ENCODE results near the gene MTARC2.
"Not testable (repeated sequence)": the region's sequence is repeated elsewhere in the genome, so short reads cannot be mapped to it uniquely, and the experiment has no call there.

The MTARC2 gene

DNA sequence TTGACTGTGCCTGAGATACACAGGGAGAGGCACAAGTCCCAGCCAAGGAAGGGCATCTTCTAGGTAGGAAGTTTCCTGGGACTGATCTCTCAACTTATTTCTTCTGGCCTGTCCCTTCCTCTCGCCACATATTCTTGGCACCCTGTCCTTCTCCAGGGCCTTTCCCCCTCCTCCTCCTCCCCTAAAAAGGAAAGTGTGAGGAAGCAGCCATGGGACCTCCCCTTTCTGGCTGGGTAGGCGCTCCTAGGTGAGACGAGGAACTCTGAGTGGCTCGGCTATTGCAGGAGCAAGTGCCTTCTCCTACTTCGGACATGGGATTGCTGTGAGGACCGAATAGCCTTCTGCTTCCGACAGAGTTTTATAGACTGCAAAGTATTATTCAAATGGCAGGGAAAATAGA is 15.5 kb upstream of the MTARC2 start:
- no peak for DNase-seq (ENCODE audit: low read depth)

DNA sequence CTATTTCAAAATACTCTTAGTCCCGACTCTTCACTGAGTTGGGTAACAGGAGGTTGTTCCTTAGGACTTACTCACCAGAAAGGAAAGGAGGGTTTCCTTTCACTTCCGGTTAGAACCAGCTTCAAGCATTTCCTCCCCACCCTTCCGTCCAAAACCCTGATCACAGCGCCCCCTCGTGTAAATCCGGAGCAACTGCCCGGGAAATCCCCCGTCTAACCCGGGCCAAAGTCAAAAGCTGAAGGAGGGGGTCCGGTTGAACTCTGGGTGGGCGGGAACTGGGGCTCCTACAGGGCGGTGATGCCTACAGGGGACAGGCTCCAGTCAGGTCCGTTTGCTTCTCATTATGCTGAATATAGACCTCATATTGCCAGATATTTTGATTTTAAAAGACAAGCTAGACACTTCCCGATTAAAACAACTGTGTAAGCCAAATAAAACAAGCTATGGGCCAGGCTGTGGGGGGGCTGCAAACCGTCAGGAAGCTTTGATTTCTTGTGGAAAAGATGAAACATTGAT is 15.0 kb upstream of the MTARC2 start:
- DNase-seq (ENCODE audit: low read depth) = peak; percentile 87

DNA sequence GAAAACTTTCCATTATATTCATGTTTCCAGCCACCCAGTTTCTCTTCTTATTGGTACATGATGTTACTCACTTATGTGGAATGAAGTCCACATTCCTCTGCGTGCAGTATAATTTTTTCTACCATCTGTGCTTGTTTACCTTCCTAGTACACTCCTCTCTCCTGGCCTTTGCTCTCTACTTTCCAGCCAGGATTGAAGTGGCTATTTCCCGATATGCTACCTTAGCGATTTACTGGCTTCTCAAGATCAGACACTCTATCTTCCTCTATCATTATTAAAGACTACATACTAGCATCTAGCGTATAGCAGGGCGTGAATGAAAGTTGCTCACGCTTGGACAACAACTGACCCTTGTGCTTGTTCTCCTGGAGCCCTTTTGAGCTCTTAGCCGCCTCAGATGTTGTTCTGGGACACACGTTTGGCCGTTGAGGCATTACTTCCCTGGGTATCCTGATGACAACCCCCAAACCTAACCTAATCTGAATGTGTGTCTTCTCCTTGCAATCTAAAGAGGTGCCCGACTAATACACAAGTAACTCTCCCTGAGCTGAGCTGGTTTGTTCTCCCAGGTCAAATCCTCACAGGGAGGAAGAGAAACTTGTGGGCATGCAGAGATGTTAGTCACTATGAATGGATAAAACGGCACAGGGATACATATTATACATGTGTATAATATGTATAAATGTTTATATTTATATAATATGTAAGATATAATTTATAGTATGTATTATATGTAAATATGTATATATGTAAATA is 13.4 kb upstream of the MTARC2 start:
- DNase-seq (ENCODE audit: low read depth) = peak; percentile 71

DNA sequence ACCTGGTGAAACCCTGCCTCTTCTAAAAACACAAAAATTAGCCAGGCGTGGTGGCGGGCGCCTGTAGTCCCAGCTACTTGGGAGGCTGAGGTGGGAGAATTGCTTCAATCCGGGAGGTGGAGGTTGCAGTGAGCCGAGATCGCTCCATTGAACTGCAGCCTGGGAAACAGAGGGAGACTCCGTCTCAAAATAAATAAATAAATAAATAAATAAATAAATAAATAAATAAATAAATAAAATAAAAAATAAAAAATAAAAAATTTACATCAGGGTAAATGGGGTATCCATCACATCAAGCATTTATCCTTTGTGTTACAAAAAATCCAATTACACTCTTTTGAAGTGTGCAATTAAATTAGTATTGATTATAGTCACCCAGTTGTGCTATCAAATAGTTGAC is 11.8 kb upstream of the MTARC2 start:
- not testable (repeated sequence) for DNase-seq (ENCODE audit: low read depth)

DNA sequence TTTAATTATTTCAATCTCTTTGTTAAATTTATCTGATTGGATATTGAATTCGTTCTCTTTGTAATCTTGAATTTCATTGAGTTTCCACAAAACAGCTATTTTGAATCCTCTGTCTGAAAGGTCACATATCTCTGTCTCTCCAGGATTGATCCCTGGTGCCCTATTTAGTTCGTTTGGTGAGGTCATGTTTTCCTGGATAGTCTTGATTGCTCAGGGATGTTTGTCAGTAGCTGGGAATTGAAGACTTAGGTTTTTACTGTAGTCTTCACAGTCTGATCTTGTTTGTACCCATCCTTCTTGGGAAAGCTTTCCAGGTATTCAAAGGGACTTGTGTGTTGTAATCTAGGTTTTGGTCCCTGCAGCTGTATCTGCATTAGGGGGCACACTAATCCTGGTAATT is 6.8 kb upstream of the MTARC2 start:
- DNase-seq (ENCODE audit: low read depth) = no peak

DNA sequence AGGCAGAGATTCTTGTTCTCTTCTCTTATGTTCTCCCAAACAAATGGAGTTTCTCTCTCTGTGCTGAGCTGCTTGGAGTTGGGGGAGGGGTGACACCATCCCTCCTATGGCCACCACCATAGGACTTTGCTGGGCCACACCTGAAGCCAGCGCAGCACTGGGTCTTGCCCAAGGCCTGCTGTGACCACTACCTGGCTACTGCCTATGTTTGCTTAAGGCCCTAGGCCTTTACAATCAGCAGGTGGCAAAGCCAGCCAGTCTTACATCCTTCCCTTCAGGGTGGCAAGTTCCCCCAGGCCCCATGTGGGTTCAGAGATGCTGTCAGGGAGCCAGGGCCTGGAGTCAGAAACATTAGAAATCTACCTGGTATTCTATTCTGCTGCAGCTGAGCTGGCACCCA is 6.3 kb upstream of the MTARC2 start:
- DNase-seq (ENCODE audit: low read depth) = no peak

DNA sequence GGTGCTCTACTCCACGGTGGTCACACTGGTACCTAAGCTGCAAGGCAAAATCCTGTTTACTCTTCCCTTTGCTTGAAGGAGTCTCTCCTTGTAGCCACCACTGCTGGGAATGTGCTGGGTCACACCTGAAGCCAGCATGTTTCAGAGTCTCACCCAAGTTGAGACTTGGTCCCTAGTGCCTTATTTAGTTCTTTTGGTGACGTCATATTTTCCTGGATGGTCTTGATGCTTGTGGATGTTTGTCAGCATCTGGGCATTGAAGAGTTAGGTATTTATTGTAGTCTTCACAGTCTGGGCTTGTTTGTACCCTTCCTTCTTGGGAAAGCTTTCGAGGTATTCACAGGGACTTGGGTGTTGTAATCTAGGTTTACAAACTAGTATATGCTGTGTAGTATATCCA is 5.6 kb upstream of the MTARC2 start:
- DNase-seq (ENCODE audit: low read depth) = no peak

DNA sequence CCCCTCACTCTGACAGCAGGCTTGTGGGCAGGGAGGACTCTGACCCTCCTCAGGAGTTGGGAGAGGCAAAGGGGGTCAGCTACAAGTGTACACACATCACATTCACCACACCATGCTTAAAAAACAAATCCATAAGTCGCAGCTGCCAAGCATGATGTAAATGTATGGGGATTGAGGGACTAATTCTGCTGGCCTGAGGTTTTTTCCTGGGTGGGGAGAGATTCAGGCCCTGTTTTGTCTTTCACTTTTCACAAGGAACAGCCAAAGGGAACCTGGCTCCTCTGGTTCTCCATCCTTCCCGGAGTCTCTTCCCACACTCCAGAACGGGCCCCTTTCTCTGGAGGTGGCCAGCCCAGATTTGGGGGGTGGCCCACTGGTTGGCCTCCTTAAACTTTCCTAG is 1.3 kb upstream of the MTARC2 start:
- DNase-seq (ENCODE audit: low read depth) = no peak

DNA sequence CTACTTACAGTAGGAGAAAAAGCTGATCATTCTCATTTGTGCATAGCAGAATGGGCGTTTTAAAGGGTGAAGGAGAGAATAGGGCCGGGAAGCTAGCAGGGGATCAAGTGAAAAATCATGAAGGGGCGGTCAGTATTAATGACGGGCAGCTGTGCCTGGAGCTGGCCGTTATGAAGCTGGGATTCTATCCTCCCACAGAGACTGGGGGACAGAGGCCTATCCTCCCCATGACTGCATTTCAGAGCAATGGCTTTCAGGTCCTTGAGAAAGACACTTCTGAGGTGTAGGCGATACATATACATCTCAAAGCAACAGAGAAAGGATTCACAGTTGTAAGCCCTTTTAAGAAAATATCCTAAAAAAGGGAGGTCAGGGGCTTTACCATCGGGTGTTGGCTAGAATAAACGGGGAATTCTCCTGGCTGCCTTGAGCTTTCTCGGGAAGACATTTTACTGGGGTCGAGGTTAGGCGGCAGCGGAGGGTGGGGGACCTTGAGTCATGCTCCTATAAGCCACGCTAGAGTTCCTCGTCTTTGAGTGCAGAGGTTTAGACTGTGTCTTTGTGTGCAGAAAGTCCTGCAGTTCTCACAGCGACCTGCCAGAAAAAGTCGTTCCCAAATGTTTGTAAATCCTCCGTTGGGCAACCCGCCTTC is 559 bp upstream of the MTARC2 start:
- DNase-seq (ENCODE audit: low read depth) = no peak

DNA sequence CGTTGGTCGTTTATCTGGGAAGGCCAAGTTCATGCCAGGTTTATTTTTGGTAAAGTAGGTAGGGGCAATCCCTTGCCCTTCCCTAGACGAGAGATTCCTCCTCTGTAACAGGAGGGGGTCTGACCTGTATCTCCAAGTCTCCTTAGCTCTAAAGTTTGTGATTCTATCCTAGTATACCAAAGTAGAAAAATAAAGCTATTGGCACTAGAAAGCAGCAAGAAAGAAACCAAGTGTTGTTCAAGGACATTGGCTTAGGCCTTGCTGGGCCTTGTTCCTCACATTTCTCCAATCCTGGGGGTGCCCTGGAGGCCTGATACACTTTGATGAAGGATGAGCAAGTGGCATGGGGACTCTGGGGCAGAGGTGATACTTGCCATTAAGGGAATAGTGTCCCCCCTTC is 814 bp downstream of the MTARC2 start:
- DNase-seq (ENCODE audit: low read depth) = no peak

DNA sequence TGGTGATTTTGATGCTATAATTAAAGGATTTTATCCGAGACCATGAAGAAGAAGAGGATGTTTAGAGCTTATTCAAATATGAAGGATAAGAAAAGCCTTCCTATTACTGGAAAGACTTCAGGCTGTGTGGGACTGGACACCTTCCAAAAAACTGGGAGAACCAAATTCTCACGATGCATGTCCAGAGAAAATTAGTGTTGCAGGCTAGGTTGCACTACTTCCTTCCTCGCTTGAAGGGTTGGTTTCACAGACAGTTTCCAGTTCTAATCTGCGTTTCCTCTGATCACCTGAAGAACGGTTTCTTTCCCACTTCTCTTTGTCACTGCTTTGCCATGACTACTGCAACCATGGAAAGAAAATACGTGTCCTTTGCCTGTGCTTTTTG is 2.0 kb downstream of the MTARC2 start:
- no peak for DNase-seq (ENCODE audit: low read depth)

DNA sequence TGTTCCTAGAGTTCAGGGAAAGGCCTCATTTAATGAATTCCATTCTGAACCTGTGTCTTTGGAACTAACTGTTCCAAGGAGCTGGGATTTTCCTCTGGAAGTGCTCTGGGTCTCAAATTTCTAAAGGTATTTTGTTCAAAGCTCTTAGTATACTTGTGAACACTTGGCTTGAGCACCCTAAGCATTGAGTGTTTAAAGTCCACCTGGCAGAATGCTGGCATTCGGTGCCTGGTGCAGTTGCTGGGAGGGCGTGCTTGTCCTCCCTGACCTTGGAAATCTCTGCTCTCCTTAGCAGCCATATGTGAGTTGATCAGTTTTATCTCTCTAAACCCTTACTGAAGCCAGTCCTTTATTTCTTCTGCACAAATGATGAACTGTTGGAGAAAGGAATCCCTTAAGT is 3.0 kb downstream of the MTARC2 start:
- no peak for DNase-seq (ENCODE audit: low read depth)

DNA sequence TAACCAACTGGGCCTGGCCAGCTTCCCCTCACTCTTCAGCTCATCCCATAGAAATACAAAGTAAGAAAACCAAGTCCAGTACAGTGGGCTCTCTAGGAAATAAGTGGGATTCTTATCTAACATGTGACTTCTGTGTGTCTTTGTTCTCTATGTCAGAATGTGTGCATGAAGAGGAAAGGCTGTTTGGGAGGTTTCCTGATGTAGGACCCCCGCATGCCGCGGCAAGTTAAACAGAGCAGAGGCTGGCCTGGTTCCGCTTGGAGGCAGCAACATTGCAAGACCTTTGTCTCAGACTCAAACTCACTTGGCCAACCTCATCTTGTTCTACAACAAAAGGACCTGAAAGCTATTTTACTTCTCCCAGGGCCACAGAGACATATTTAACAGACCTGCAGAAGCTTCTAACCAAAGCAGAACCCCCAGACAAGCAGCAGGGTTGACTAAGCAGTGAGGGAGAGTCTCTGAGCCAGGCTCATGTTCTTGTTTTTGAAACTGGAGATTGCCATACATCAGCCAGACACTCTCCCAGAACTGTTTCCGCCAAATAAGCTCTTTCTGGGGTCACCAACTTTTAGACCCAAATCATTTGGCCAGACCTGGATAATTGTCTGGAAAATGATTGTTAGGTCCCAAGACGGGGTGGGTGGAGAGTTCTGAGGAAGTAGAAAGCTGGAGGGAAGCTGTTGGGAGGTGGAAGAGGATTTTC is 6.2 kb downstream of the MTARC2 start:
- DNase-seq (ENCODE audit: low read depth) = no peak

DNA sequence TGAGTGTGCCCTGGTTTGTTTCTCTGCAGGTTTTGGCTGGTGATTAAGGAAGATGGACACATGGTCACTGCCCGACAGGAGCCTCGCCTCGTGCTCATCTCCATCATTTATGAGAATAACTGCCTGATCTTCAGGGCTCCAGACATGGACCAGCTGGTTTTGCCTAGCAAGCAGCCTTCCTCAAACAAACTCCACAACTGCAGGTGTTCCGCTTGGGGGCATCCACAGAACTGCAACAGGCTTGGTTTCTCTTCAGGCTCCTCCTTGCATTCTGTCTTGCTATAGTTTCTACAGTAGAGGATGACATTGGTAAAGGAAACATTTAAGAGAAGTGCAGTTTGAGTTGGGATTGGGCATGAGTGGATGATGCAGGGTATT is 6.8 kb downstream of the MTARC2 start:
- DNase-seq (ENCODE audit: low read depth) = no peak

DNA sequence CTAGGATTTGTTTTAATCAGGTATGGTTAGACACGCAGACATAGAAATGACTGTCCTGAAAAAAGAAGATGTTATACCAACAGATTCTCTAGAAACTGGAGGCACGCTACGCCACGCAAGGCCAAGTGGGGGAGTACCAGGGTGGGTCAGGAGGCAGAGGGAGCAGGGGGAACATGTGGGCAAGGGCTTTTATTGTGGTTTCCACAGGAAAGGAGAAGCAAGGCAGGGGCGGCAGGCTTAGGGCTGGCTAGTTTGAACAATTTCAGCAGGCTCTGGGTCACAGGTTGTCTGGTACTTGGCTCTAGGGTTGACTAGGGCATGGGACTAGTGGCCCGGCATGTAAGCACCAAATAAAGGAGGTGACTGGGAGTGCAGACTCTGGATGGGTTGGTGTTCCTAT is 7.2 kb downstream of the MTARC2 start:
- DNase-seq (ENCODE audit: low read depth) = no peak

DNA sequence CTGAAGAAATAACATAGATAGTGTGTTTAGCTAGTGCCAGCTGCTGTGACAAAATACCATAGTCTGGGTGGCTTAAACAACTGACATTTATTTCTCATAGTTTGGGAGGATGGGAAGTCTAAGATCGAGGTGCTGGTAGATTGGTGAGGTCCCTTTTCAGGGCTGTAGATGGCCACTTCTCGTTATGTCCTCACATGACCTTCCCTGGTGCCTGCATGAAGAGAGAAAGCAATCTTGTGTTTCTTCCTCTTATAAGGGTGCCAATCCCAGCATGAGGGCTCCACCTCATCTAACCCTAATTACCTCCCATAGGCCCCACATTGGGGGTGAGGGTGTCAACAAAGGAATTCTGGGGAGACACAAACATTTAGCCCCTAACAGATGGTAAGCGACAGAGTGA is 9.3 kb downstream of the MTARC2 start:
- no peak for DNase-seq (ENCODE audit: low read depth)

DNA sequence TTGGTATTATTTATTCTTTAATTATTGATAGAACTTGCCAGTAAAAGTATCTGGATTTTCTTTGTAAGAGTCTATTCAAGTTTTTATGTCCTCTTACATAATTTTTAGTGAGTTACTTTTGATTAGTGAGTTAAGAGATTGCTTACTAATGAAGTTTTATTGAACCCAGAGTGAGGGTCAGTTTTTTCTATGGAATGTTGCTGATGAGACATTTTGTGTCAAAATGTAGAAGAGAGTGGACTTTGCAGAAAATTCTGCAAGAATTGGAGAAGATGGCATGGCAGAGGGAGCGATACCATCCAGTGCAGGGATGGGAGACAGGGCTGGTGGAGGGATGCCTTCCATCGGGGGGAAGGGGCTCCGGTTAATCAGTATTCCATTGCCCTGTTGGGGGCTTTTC is 11.0 kb downstream of the MTARC2 start:
- DNase-seq (ENCODE audit: low read depth) = no peak

DNA sequence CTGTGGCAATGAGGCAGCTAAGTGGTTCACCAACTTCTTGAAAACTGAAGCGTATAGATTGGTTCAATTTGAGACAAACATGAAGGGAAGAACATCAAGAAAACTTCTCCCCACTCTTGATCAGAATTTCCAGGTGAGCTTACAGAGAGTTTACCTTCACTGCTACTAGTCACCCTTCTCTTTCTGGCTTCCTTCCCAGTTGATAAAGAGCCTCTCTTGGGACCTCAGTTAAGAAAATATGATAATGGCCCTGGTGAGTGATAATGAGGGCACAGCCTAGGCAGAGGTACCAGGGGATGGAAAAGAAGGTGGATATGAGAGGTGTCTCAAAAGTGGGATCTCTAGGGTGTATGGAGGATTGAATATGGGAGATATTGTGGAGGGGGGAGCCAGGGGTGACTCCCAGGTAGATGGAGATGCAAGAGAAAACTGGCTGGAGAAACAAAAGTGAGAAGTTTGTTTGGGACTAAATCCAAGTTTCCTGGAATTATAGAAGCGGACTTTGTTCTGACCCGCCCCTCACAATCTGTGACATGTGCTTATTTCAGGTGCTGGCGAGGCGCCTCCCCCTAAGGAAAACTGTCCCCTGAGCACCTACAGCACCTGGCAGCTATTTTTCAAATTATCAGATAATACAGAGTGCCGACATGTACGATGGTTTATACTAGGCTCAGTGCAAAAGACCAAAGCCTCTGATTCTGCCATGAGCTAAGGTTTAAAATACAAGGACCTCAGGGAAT is 13.7 kb downstream of the MTARC2 start:
- DNase-seq (ENCODE audit: low read depth) = no peak

DNA sequence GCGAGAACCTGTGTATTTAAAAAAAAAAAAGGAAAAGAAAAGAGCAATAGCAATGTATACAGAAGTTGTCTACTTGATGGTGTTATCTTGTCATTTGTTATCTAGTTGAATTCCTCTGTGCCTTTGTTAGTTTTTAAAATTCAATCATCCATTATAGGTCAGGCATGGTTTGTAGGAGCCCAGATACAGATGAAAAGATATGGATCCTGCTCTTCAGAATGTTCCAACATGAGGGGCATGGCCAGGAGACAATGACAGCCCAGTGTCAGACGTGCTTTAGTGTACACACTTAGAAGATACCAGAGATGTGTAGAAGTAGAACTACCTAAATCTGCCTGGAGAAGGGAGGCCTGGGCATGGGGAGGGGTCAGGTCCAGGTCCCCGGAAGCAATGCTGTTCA is 16.6 kb downstream of the MTARC2 start:
- no peak for DNase-seq (ENCODE audit: low read depth)

DNA sequence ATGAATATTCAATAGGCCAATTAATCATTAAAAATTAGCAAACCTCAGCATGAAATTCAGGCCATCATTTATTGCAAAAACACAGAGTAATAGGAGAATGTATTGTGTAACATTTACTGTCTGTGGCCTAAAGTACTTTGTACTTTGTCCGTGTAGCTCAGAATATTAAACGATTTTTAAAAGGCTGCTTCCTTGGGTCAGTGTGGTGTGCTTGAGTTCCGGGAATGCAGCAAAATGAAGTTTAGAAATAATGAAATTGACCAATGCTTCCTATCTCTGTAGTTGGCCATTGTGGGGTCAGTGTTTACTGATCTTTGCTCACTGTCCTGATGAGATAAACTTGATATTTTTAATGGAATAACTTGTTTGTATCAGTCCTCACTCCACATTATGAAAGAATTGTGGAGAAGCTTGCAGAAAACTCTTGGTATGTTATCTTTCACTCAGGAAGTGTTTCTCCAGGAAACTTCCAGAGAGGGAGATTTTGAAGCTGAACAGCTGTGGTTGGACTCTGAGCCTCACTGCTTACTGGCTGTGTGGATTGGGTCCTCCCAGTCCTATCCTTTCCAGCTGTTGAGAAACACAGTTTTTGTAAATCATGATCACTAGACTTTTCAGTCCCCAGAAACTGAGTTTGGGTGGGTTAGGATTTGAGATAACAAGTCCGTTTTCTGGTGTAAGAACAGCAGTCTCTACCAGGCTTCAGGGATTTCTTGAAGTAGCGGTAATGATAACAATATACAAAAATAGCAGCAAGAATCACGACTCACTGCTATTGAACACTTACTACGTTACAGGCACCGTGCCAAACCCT is 19.4 kb downstream of the MTARC2 start:
- no peak for DNase-seq (ENCODE audit: low read depth)

DNA sequence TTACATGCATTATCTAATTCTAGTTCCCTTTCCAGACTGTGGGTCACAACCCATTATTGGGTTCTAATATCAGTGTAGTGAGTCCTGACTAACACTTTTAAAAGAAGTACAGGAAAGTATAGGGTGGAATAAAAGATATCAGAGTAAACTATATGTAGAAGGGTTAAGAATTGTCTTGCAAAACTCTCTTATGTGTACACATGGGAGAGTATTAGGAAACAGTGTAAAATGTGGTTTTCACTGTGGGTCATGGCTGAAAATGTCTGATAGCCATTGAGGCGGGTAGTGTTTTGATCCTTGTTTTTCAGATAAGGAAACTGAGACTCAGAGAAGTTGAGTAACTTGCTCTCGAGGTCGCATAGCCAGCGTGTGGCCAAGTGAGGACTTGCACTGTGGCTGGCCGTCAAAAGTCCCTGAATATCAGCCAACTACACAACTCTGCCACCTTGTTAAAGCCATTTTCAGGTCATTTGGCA is 20.0 kb downstream of the MTARC2 start:
- no peak for DNase-seq (ENCODE audit: low read depth)

DNA sequence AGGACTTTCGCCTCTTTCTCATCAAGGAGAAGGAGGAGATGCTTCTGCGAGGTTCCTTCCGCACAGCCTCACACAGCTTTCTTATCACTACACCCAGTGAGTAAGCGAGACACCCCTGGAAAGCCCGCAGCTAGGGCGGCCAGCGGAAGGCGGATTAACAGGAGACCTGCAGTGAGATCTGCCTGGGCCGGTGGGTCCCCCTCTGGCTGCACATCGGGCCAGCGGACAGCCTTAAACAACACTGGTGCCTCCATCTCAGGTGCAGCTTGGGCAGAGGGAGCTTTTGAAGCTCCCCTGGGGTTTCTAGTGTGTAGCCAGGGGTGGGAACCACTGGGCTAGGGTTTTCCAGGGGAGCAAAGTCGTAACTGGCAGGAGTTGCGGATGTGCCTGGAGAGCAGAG is 21.1 kb downstream of the MTARC2 start:
- no peak for DNase-seq (ENCODE audit: low read depth)

Data from HS-5 (cell line).